ENCODE results near the gene NKAIN2.

Gene NKAIN2

DNA sequence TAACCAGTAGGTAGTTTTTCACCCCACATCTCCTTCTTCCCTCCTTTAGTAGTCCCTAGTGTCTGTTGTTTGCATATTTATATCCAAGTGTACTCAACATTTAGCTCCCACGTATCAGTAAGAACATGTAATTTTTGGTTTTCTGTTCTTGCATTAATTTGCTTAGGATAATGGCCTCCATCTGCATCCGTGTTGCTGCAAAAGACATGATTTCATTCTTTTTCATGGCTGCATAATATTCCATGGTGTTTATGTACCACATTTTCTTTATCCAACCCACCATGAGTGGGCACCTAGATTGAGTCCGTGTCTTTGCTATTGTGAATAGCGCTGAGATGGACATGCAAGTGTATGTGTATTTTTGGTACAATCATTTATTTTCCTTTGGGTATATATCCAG lies 306.8 kb downstream of the NKAIN2 start:
- Histone ChIP-seq H3K27ac (ENCODE audit: low read depth, low read length) (no peak overlapping the region), H3K36me3 (ENCODE audit: control insufficient read depth in 1 of 2, insufficient read depth in 2 of 2, low read length in 2 of 2) (no peaks in the 10 kb centered on the region), H3K4me1 (ENCODE audit: control insufficient read depth in 1 of 2, insufficient read depth in 2 of 2, low read length in 2 of 2) (no peaks in the 10 kb centered on the region), H3K27me3 (ENCODE audit: control insufficient read depth in 1 of 2, insufficient read depth in 2 of 2, low read length in 2 of 2) (no peaks in the 10 kb centered on the region), H3K4me3 (ENCODE audit: low read depth in 1 of 2, low read length in 2 of 2) (no peak overlapping the region), H3K9ac (ENCODE audit: low read depth in 1 of 2, low read length in 2 of 2) (no peak overlapping the region), H3K9me3 (ENCODE audit: control insufficient read depth in 1 of 2, low read length in 2 of 2) (peaks cover 0 to 2% of the 10 kb centered on the region in 2 donors)

DNA sequence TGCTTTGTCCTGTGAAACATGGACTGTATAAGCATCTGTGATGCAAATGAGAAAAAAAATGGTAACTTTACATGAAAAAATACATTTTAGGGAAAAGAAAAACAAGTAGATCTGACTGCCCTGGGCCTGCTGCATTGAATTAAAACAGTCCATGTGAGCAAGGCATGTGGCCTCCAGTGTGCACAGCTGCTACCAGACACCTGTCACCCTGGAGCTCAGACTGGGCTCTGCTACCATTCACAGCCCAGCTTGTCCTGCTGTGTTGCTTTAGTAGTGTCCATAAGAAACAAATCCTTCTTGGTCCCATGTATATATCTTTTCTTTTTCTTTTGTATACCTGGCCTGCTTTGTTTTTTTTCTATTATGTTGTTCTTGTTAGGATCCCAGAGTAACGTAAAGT lies 315.9 kb downstream of the NKAIN2 start:
- H3K9ac ChIP-seq (ENCODE audit: low read depth in 1 of 2, low read length in 2 of 2) = no peak overlapping the region
- H3K27me3 ChIP-seq (ENCODE audit: control insufficient read depth in 1 of 2, insufficient read depth in 2 of 2, low read length in 2 of 2) = no peaks in the 10 kb centered on the region
- no peaks in the 10 kb centered on the region for H3K4me1 ChIP-seq (ENCODE audit: control insufficient read depth in 1 of 2, insufficient read depth in 2 of 2, low read length in 2 of 2)
- no peak overlapping the region for H3K27ac ChIP-seq (ENCODE audit: low read depth, low read length)
- no peaks in the 10 kb centered on the region for H3K36me3 ChIP-seq (ENCODE audit: control insufficient read depth in 1 of 2, insufficient read depth in 2 of 2, low read length in 2 of 2)
- no peaks in the 10 kb centered on the region for H3K9me3 ChIP-seq (ENCODE audit: control insufficient read depth in 1 of 2, low read length in 2 of 2)
- no peak overlapping the region for H3K4me3 ChIP-seq (ENCODE audit: low read depth in 1 of 2, low read length in 2 of 2)

DNA sequence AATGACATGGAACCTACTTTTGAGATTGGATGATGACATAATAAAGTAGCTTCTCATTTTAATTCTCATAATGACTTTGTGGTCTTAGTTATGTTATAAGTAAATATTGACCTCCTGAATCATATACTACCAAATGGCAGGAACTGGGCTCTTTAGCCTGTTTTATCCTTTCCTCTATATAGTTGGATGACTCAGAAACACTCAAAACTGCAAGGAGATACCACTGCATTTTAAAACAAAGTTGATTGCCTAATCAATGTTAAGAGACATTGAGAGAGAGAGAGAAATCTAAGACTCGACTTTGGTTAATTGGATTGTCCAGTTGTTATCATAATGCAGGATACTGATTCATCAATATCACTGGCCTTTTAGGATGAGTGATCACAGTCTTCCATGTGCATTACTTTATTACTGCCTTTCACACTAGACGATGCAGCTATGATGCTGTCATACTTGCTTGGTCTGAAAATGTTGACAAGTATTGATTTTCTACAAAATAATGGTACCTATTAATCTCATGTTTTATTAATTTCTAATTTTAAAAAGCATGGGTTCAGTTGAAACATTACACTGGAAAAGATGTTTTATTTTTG lies 320.0 kb downstream of the NKAIN2 start:
- H3K9ac ChIP-seq (ENCODE audit: low read depth in 1 of 2, low read length in 2 of 2) = no peak overlapping the region
- no peaks in the 10 kb centered on the region for H3K36me3 ChIP-seq (ENCODE audit: control insufficient read depth in 1 of 2, insufficient read depth in 2 of 2, low read length in 2 of 2)
- H3K27ac ChIP-seq (ENCODE audit: low read depth, low read length) = no peak overlapping the region
- H3K9me3 ChIP-seq (ENCODE audit: control insufficient read depth in 1 of 2, low read length in 2 of 2) = no peaks in the 10 kb centered on the region
- no peaks in the 10 kb centered on the region for H3K4me1 ChIP-seq (ENCODE audit: control insufficient read depth in 1 of 2, insufficient read depth in 2 of 2, low read length in 2 of 2)
- no peak overlapping the region for H3K4me3 ChIP-seq (ENCODE audit: low read depth in 1 of 2, low read length in 2 of 2)
- no peaks in the 10 kb centered on the region for H3K27me3 ChIP-seq (ENCODE audit: control insufficient read depth in 1 of 2, insufficient read depth in 2 of 2, low read length in 2 of 2)

DNA sequence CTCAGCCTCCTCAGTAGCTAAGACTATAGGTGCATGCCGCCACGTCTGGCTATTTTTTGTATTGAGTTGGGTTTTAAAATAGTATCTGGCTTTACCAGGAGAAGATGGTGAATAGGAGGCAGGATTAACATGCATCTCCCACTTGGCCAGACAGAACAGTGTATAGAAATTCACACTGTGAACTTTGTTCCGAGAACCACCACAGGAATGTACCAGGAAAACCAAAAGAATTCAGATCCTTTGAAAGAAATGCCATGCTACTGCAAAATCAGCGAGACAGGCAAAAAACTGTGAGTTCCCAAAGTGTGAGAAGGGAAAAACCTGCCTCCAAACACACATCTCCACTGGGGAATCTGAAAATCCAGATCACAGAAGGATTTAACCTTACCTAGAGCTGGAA lies 327.6 kb downstream of the NKAIN2 start:
- no peak overlapping the region for H3K9ac ChIP-seq (ENCODE audit: low read depth in 1 of 2, low read length in 2 of 2)

DNA sequence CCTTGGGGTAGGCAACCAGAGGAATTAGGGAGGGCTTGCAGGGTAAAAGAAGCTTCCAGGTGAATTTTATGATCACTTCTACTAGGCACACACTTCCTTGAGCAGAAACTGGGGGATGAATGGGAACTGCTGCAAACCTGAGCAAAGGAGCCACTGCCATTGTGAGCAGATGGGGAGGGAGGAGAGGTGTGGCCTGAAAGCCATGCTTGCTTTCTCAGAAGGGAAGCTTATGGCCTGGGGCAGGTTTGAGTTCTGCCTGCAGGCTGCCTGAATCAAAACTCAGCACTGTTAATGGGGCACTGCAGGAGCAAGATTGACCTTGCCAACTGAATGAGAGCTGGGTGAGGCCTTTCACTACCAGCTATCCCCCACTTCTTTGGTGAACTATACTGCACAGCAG lies 328.1 kb downstream of the NKAIN2 start:
- H3K27me3 ChIP-seq (ENCODE audit: control insufficient read depth in 1 of 2, insufficient read depth in 2 of 2, low read length in 2 of 2) = no peaks in the 10 kb centered on the region
- H3K36me3 ChIP-seq (ENCODE audit: control insufficient read depth in 1 of 2, insufficient read depth in 2 of 2, low read length in 2 of 2) = no peaks in the 10 kb centered on the region
- H3K27ac ChIP-seq (ENCODE audit: low read depth, low read length) = no peak overlapping the region
- H3K4me1 ChIP-seq (ENCODE audit: control insufficient read depth in 1 of 2, insufficient read depth in 2 of 2, low read length in 2 of 2) = no peaks in the 10 kb centered on the region
- no peaks in the 10 kb centered on the region for H3K9me3 ChIP-seq (ENCODE audit: control insufficient read depth in 1 of 2, low read length in 2 of 2)
- no peak overlapping the region for H3K9ac ChIP-seq (ENCODE audit: low read depth in 1 of 2, low read length in 2 of 2)
- H3K4me3 ChIP-seq (ENCODE audit: low read depth in 1 of 2, low read length in 2 of 2) = no peak overlapping the region

More for the DNA sequence above, 327.6 kb downstream of the NKAIN2 start:
- no peak overlapping the region for H3K4me3 ChIP-seq (ENCODE audit: low read depth in 1 of 2, low read length in 2 of 2)
- no peaks in the 10 kb centered on the region for H3K36me3 ChIP-seq (ENCODE audit: control insufficient read depth in 1 of 2, insufficient read depth in 2 of 2, low read length in 2 of 2)
- no peaks in the 10 kb centered on the region for H3K4me1 ChIP-seq (ENCODE audit: control insufficient read depth in 1 of 2, insufficient read depth in 2 of 2, low read length in 2 of 2)
- no peak overlapping the region for H3K27ac ChIP-seq (ENCODE audit: low read depth, low read length)
- no peaks in the 10 kb centered on the region for H3K9me3 ChIP-seq (ENCODE audit: control insufficient read depth in 1 of 2, low read length in 2 of 2)
- H3K27me3 ChIP-seq (ENCODE audit: control insufficient read depth in 1 of 2, insufficient read depth in 2 of 2, low read length in 2 of 2) = no peaks in the 10 kb centered on the region

DNA sequence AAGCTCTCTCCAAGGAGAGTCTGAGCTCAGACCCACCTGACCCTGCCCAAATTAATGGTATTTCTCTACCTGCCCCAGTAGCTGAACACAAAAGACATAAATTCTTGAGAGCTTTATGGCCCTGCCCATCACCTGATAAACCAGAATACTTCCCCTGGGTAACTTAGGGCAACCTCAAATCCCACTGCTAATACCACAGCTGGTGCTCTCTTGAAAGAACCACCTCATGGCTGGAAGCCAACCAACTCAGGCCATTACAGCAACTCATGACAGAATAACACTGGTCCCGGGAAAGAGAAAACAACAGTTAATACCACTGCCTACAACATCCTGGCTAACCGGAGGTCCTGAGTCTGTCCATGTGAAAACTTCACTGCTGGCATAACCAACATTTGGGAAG lies 328.6 kb downstream of the NKAIN2 start:
- no peaks in the 10 kb centered on the region for H3K9me3 ChIP-seq (ENCODE audit: control insufficient read depth in 1 of 2, low read length in 2 of 2)
- no peak overlapping the region for H3K9ac ChIP-seq (ENCODE audit: low read depth in 1 of 2, low read length in 2 of 2)
- H3K36me3 ChIP-seq (ENCODE audit: control insufficient read depth in 1 of 2, insufficient read depth in 2 of 2, low read length in 2 of 2) = no peaks in the 10 kb centered on the region
- no peak overlapping the region for H3K27ac ChIP-seq (ENCODE audit: low read depth, low read length)
- no peak overlapping the region for H3K4me3 ChIP-seq (ENCODE audit: low read depth in 1 of 2, low read length in 2 of 2)
- no peaks in the 10 kb centered on the region for H3K27me3 ChIP-seq (ENCODE audit: control insufficient read depth in 1 of 2, insufficient read depth in 2 of 2, low read length in 2 of 2)
- no peaks in the 10 kb centered on the region for H3K4me1 ChIP-seq (ENCODE audit: control insufficient read depth in 1 of 2, insufficient read depth in 2 of 2, low read length in 2 of 2)

DNA sequence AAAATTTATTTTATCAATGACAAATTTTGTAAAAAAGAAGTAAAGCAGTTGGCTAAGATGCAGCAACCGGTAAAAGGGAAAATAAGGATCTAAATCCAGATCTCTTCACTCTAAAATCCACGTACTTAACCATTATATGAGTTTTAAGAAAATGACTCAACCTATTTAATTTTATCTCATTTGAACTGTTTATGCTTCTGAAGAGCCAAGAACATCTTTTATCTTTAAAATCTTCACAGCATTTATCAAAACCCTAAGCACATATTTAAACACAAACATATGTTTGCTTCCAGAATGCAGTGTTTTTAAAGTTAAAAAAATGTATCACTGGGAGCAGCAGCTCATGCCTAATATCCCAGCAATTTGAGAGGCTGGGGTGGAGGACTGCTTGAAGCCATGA lies 339.2 kb downstream of the NKAIN2 start:
- H3K4me1 ChIP-seq (ENCODE audit: control insufficient read depth in 1 of 2, insufficient read depth in 2 of 2, low read length in 2 of 2) = no peaks in the 10 kb centered on the region
- H3K27ac ChIP-seq (ENCODE audit: low read depth, low read length) = no peak overlapping the region
- no peaks in the 10 kb centered on the region for H3K27me3 ChIP-seq (ENCODE audit: control insufficient read depth in 1 of 2, insufficient read depth in 2 of 2, low read length in 2 of 2)
- no peaks in the 10 kb centered on the region for H3K36me3 ChIP-seq (ENCODE audit: control insufficient read depth in 1 of 2, insufficient read depth in 2 of 2, low read length in 2 of 2)
- H3K9me3 ChIP-seq (ENCODE audit: control insufficient read depth in 1 of 2, low read length in 2 of 2) = no peaks in the 10 kb centered on the region
- H3K9ac ChIP-seq (ENCODE audit: low read depth in 1 of 2, low read length in 2 of 2) = no peak overlapping the region
- H3K4me3 ChIP-seq (ENCODE audit: low read depth in 1 of 2, low read length in 2 of 2) = no peak overlapping the region

DNA sequence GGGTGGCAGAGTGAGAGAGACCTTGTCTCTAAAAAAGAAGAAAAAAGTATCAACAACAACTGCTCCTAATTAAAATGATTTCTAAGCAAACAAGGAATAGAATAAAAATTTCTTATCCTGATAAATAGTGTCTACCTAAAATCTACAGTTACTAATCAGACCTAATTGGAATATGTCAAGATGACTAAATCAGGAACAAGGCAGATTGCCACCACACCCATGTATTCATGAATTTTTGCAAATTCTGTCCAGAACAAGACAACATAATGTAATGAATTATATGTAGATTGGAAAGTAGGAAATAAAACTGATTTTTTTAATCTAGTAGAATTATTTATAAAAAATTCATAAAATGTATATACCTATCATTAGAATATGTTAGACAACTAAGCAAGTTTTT lies 339.8 kb downstream of the NKAIN2 start:
- H3K9me3 ChIP-seq (ENCODE audit: control insufficient read depth in 1 of 2, low read length in 2 of 2) = no peaks in the 10 kb centered on the region
- no peak overlapping the region for H3K27ac ChIP-seq (ENCODE audit: low read depth, low read length)
- H3K4me3 ChIP-seq (ENCODE audit: low read depth in 1 of 2, low read length in 2 of 2) = no peak overlapping the region
- H3K4me1 ChIP-seq (ENCODE audit: control insufficient read depth in 1 of 2, insufficient read depth in 2 of 2, low read length in 2 of 2) = no peaks in the 10 kb centered on the region
- H3K27me3 ChIP-seq (ENCODE audit: control insufficient read depth in 1 of 2, insufficient read depth in 2 of 2, low read length in 2 of 2) = no peaks in the 10 kb centered on the region
- no peaks in the 10 kb centered on the region for H3K36me3 ChIP-seq (ENCODE audit: control insufficient read depth in 1 of 2, insufficient read depth in 2 of 2, low read length in 2 of 2)
- H3K9ac ChIP-seq (ENCODE audit: low read depth in 1 of 2, low read length in 2 of 2) = no peak overlapping the region

DNA sequence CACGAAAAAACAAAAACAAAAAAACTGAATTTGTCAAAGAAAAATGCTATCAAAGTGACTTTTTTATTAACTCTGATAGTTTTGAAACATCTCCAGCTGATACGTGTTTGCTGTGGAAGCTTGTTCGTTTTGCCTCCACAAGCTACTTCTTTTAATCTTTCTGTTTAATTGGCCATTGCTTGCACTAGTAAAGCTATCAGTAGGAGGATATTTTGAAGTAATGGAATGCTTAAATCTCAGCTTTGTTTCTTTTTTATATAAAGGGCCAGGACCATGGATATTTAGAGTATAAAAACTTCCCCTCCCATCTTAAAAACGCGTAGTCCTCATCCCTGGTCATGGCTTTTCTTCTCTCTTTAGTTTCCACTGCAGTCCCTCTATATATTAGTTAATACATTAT lies 344.0 kb downstream of the NKAIN2 start:
- no peak overlapping the region for H3K27ac ChIP-seq (ENCODE audit: low read depth, low read length)
- no peak overlapping the region for H3K4me3 ChIP-seq (ENCODE audit: low read depth in 1 of 2, low read length in 2 of 2)
- no peaks in the 10 kb centered on the region for H3K9me3 ChIP-seq (ENCODE audit: control insufficient read depth in 1 of 2, low read length in 2 of 2)
- no peaks in the 10 kb centered on the region for H3K36me3 ChIP-seq (ENCODE audit: control insufficient read depth in 1 of 2, insufficient read depth in 2 of 2, low read length in 2 of 2)
- no peaks in the 10 kb centered on the region for H3K27me3 ChIP-seq (ENCODE audit: control insufficient read depth in 1 of 2, insufficient read depth in 2 of 2, low read length in 2 of 2)
- no peaks in the 10 kb centered on the region for H3K4me1 ChIP-seq (ENCODE audit: control insufficient read depth in 1 of 2, insufficient read depth in 2 of 2, low read length in 2 of 2)
- H3K9ac ChIP-seq (ENCODE audit: low read depth in 1 of 2, low read length in 2 of 2) = no peak overlapping the region

DNA sequence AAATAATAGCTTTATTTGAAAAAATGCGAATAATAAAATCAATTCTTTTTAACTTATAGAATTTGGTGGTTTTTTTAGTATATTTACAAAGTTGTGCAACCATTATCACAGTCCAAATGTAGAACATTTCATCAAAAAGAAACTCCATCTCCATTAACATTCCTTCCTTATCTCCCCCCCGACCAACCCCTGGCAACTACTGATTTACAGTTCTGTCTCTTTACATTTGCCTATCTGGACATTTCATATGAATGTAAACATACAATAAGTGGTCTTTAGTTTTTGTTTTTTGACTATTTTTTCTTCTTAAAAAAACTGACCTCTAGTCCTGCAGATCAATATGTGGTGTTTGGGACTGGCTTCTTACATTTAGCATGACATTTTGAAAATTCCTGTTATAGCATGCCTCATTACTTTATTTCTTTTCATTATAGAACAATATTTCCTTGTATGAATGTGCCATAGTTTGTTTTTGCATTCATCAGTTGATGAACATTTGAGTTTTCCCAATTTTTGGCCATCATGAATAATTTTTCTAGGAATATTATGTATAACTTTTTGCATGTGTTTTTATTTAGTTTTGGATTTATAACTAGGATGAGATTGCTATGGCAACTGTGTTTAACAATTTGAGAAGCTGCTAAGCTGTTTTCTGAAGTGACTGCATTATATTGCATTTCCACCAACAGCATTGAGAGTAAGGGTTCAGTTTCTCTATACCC lies 344.7 kb downstream of the NKAIN2 start:
- no peaks in the 10 kb centered on the region for H3K9me3 ChIP-seq (ENCODE audit: control insufficient read depth in 1 of 2, low read length in 2 of 2)

More for the DNA sequence above, 344.7 kb downstream of the NKAIN2 start:
- Histone ChIP-seq H3K4me1 (ENCODE audit: control insufficient read depth in 1 of 2, insufficient read depth in 2 of 2, low read length in 2 of 2) (no peaks in the 10 kb centered on the region), H3K9ac (ENCODE audit: low read depth in 1 of 2, low read length in 2 of 2) (no peak overlapping the region), H3K4me3 (ENCODE audit: low read depth in 1 of 2, low read length in 2 of 2) (no peak overlapping the region), H3K36me3 (ENCODE audit: control insufficient read depth in 1 of 2, insufficient read depth in 2 of 2, low read length in 2 of 2) (no peaks in the 10 kb centered on the region), H3K27me3 (ENCODE audit: control insufficient read depth in 1 of 2, insufficient read depth in 2 of 2, low read length in 2 of 2) (no peaks in the 10 kb centered on the region), H3K27ac (ENCODE audit: low read depth, low read length) (no peak overlapping the region)
